ENCODE results near the gene SUGP2.

DNA sequence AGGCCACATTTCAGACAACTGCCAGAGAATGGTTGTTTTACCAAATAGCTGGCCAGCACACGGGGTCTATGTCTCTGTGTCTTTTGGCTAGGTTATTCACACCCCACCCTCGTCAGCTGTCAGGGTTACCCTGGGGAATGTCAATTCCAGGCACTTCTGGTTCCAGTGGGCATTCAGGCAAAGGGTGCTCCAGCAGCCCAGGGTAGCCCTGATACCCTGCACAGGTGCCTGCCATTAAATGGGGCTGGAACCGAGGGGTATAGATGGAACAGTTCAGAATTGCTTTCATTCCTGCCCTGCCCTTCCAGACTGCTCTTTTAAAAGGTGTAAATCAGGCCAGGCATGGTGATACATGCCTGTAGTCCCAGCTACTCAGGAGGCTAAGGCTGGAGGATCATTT, 49.1 kb downstream of the SUGP2 start:
- no peak for TF ChIP-seq POLR2AphosphoS5 (IDR thresholded peaks at IDR 0.05)
- TF ChIP-seq, protein P1, sequence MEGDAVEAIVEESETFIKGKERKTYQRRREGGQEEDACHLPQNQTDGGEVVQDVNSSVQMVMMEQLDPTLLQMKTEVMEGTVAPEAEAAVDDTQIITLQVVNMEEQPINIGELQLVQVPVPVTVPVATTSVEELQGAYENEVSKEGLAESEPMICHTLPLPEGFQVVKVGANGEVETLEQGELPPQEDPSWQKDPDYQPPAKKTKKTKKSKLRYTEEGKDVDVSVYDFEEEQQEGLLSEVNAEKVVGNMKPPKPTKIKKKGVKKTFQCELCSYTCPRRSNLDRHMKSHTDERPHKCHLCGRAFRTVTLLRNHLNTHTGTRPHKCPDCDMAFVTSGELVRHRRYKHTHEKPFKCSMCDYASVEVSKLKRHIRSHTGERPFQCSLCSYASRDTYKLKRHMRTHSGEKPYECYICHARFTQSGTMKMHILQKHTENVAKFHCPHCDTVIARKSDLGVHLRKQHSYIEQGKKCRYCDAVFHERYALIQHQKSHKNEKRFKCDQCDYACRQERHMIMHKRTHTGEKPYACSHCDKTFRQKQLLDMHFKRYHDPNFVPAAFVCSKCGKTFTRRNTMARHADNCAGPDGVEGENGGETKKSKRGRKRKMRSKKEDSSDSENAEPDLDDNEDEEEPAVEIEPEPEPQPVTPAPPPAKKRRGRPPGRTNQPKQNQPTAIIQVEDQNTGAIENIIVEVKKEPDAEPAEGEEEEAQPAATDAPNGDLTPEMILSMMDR (IDR thresholded peaks at IDR 0.05) = no peak

Measured in transverse colon (tissue), 4 donors.